ENCODE measurements around the gene RNGTT.

RNGTT gene

GRCh38 chr6:88858455-88858854, 105.0 kb downstream of the RNGTT start:
- peaks cover 35% of the 10 kb centered on the region for H3K4me1 Mint-ChIP-seq
- no peaks in the 10 kb centered on the region for H3K9me3 Mint-ChIP-seq
- no peak for TF ChIP-seq CTCF (IDR thresholded peaks at IDR 0.05; ENCODE audit: unreplicated experiment in 3 of 3)
- peaks cover 9% of the 10 kb centered on the region for H3K36me3 Mint-ChIP-seq (ENCODE audit: low read depth)
- no peak overlapping the region for H3K27ac Mint-ChIP-seq
- H3K4me3 Mint-ChIP-seq: no peak overlapping the region
- H3K27me3 Mint-ChIP-seq (ENCODE audit: low read depth): no peaks in the 10 kb centered on the region

GRCh38 chr6:88856566-88856965, 106.9 kb downstream of the RNGTT start:
- no peak for TF ChIP-seq CTCF (IDR thresholded peaks at IDR 0.05; ENCODE audit: unreplicated experiment in 3 of 3)

GRCh38 chr6:88855541-88856147, 107.8 kb downstream of the RNGTT start:
- peak overlapping the region; percentile 26 to 77 (median 48) for H3K27ac Mint-ChIP-seq
- no peaks in the 10 kb centered on the region for H3K9me3 Mint-ChIP-seq
- H3K4me3 Mint-ChIP-seq: peak overlapping the region in 1 of 3 experiments; percentile 47
- TF ChIP-seq CTCF (IDR thresholded peaks at IDR 0.05; ENCODE audit: unreplicated experiment in 3 of 3): no peak
- no peaks in the 10 kb centered on the region for H3K27me3 Mint-ChIP-seq (ENCODE audit: low read depth)
- H3K36me3 Mint-ChIP-seq (ENCODE audit: low read depth): peaks cover 3% of the 10 kb centered on the region
- H3K4me1 Mint-ChIP-seq: peaks cover 22% of the 10 kb centered on the region

More at GRCh38 chr6:88856566-88856965, 106.9 kb downstream of the RNGTT start:
- no peaks in the 10 kb centered on the region for H3K27me3 Mint-ChIP-seq (ENCODE audit: low read depth)
- H3K4me3 Mint-ChIP-seq: no peak overlapping the region
- peaks cover 3% of the 10 kb centered on the region for H3K36me3 Mint-ChIP-seq (ENCODE audit: low read depth)
- H3K9me3 Mint-ChIP-seq: no peaks in the 10 kb centered on the region
- H3K27ac Mint-ChIP-seq: peak overlapping the region in 1 of 3 experiments; percentile 48
- peaks cover 28% of the 10 kb centered on the region for H3K4me1 Mint-ChIP-seq

GRCh38 chr6:88852775-88853174, 110.6 kb downstream of the RNGTT start:
- Mint-ChIP-seq H3K27ac (no peak overlapping the region), H3K27me3 (ENCODE audit: low read depth) (no peaks in the 10 kb centered on the region), H3K9me3 (no peaks in the 10 kb centered on the region), H3K4me1 (peaks cover 22% of the 10 kb centered on the region), H3K4me3 (no peak overlapping the region), H3K36me3 (ENCODE audit: low read depth) (peaks cover 3% of the 10 kb centered on the region)
- no peak for TF ChIP-seq CTCF (IDR thresholded peaks at IDR 0.05; ENCODE audit: unreplicated experiment in 3 of 3)

GRCh38 chr6:88852000-88852399, 111.4 kb downstream of the RNGTT start:
- no peaks in the 10 kb centered on the region for H3K27me3 Mint-ChIP-seq (ENCODE audit: low read depth)
- peaks cover 3% of the 10 kb centered on the region for H3K36me3 Mint-ChIP-seq (ENCODE audit: low read depth)
- TF ChIP-seq CTCF (IDR thresholded peaks at IDR 0.05; ENCODE audit: unreplicated experiment in 3 of 3): no peak
- no peaks in the 10 kb centered on the region for H3K9me3 Mint-ChIP-seq
- H3K4me1 Mint-ChIP-seq: peaks cover 22% of the 10 kb centered on the region
- H3K27ac Mint-ChIP-seq: no peak overlapping the region
- no peak overlapping the region for H3K4me3 Mint-ChIP-seq

- H3K4me3 Mint-ChIP-seq: no peak overlapping the region
- no peaks in the 10 kb centered on the region for H3K4me1 Mint-ChIP-seq
- H3K27ac Mint-ChIP-seq: no peak overlapping the region
- no peak for TF ChIP-seq CTCF (IDR thresholded peaks at IDR 0.05; ENCODE audit: unreplicated experiment in 3 of 3)
- H3K27me3 Mint-ChIP-seq (ENCODE audit: low read depth): no peaks in the 10 kb centered on the region
- no peaks in the 10 kb centered on the region for H3K9me3 Mint-ChIP-seq
- H3K36me3 Mint-ChIP-seq (ENCODE audit: low read depth): peaks cover 3% of the 10 kb centered on the region
Measured at GRCh38 chr6:88848870-88849269, 114.5 kb downstream of the RNGTT start.

Measured in nephron (organoid).